HG02678 (cell line): ENCODE results near the gene MAP3K13.
A peak's percentile ranks its signal among the peaks of the same experiment; 100 is the strongest.

Experiments used
- ATAC-seq: cut with Tn5 transposase; IDR thresholded peaks from one replicate; pipeline ENCODE4 v1.9.1; 2021; ENCODE audit warnings: mild to moderate bottlenecking, moderate library complexity; ENCODE audit not compliant: unreplicated experiment

Gene MAP3K13

GRCh38 chr3:185498503-185499396, 135.8 kb downstream of the MAP3K13 start, which contains the start of gene TMEM41A:
TMEM41A (minus strand) TSS chr3:185499035; CDS start chr3:185498961, 74 bp downstream.
- peak; percentile 96 for ATAC-seq

GRCh38 chr3:185502987-185503386, 140.1 kb downstream of the MAP3K13 start:
- ATAC-seq = no peak

DNA sequence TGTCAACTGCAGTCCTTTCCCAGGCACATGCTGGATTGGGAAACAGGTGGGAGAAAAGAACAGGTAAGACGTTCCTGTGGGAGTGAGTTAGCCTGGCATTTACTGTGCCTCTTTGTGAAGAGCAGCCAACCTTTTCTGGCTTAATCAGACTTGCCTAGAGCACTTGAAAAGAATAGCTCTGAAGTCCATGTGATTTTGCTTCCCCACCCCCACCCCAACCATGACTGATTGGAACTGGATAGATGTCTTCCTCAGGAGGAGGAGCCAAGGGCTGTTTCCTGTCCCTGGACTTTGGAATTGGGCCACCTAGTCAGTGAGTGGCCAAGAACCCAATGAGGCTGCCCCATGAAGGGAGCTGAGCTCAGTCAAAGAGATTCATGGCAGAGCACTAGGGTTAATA, 140.6 kb downstream of the MAP3K13 start:
- no peak for ATAC-seq

- no peak for ATAC-seq
Measured at GRCh38 chr3:185504636-185505035, 141.7 kb downstream of the MAP3K13 start.

- no peak for ATAC-seq
Measured at GRCh38 chr3:185507883-185508282, 144.9 kb downstream of the MAP3K13 start.

- no peak for ATAC-seq
Measured at GRCh38 chr3:185508335-185508991, 145.5 kb downstream of the MAP3K13 start.

- no peak for ATAC-seq
Measured at GRCh38 chr3:185511711-185512110, 148.8 kb downstream of the MAP3K13 start.

- no peak for ATAC-seq
Measured at GRCh38 chr3:185517387-185518130, 154.6 kb downstream of the MAP3K13 start.

GRCh38 chr3:185519021-185519420, 156.1 kb downstream of the MAP3K13 start:
- no peak for ATAC-seq

DNA sequence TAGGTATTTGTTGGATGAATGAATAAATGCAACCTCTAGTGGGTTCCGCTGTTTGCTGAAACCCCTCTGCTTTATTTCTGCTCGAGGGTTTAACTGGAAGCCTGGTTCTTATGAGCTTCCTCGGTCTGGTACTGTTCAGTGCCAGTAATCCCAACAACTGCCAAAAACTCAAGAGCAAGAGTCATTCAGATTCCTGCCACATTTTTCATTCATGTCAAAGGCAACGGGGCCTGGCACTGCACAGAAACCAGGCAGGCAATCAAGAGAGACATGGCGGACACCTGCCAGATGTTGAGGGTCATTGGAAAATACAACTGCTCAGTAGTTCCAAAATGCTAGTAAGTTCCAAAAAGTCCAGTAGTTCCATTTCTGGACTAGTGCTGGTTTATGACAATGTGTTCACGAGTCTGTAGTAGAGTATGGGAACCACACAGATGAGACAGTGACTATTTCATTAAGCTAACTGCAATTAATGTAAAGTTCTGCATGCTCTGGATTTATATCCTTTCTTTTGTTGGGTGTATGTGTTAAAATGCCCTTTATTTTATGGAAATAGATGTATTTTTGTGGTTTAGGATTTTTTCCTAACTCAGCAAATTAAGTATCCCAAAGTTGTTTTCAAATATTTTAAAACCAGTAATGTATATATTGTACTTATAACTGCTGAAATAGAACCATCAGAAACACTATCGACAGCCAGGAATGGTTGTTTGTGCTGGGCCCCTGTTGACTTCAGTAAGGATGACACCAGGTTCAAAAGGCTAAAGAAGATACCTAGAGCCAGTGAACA, 158.6 kb downstream of the MAP3K13 start:
- ATAC-seq = no peak

GRCh38 chr3:185526349-185526951, 163.5 kb downstream of the MAP3K13 start:
- no peak for ATAC-seq

GRCh38 chr3:185527364-185527763, 164.4 kb downstream of the MAP3K13 start:
- no peak for ATAC-seq

DNA sequence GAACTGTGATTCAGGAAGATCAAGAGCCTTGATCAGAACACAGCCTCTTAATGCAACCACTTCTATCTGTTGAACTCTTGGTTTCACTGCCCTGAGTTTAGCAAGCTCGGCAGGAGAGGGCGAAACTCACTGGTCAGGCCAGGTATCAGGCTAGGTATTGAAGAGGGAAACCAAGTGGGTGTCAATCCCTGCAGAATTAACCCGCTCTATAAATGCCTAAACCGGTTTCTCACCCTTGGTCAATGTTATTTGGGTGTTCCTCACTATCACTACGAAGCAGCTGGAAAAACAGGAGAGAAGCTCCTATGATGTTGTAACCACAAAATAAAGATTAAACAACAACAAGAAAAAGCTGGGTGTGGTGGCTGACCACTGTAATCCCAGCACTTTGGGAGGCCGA, 165.6 kb downstream of the MAP3K13 start:
- ATAC-seq = no peak

GRCh38 chr3:185530856-185531255, 167.9 kb downstream of the MAP3K13 start:
- ATAC-seq = no peak

- no peak for ATAC-seq
Measured at GRCh38 chr3:185532901-185533300, 170.0 kb downstream of the MAP3K13 start.

DNA sequence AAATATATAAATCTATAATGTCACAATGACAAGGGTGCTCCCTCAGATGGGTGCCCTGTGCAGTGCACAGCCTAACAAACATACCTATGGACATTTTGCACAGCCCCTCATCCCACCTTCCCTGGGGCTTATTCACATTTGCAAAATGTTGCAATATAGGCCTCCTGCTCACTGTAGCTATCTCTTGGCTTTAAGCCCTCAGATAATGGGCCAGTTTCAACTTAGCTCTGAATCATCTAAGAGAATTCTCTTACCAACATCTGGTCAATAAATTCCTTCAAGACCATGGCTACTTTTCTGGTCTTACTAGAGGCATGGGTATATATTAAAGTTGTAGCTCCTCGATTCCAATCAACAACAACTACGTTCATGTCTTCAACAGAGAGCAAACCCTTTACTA, 171.6 kb downstream of the MAP3K13 start:
- ATAC-seq = no peak

DNA sequence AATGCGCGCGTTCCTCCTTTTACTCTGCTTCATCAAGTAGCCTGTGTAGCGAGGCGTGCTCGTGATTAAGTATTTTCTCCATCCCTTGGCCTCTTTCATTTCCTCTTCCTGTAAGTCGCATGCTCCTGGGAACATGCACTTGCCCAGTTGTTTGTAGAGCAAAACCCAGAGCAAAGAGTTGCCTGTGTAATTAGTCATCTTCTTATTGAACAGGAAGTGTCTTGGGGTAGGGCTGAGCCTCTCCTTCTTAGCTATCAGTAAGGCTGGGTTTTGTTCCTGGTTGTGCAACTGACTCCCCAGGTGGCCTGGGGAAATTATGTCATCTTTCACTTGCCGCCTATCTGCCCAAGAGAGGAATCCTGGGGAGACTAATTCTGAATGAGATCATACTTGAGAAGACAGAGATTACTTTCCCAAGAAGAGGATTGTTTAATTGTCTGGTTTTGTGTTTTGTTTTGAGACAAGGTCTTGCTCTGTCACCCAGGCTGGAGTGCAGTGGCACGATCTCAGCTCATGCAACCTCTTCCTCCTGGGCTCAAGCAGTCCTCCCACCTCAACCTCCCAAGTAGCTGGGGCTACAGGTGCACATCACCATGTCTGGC, 174.5 kb downstream of the MAP3K13 start:
- peak; percentile 99 for ATAC-seq
